Heart right ventricle (tissue), 16 donors: Measurements from ENCODE around the gene MYDGF. TPM values are rescaled to one million over a fixed set of nuclear protein-coding genes. Genes with fewer than 3 reads are reported as not detected.

ENCODE experiments used
- ATAC-seq, 8 donors: fragments of 200-7000 bp; cut with Tn5 transposase; one replicate each; pipeline ENCODE4 v1.9.1; 2020; ENCODE audit warnings: mild to moderate bottlenecking in 8 of 8, moderate library complexity in 8 of 8, moderate number of reproducible peaks in 1 of 8
- DNase-seq, 2 donors: peaks; one replicate each; pipeline ENCODE4 v3.0.0-alpha.2; 2020
- H3K27ac ChIP-seq, 10 donors: fragments of 200-600 bp; sonication (generic) in 2 of 10; one replicate each; pipeline versions ENCODE4 v1.5.0 to v1.8.0; 2020 to 2022; ENCODE audit warnings: mild to moderate bottlenecking in 3 of 10
- H3K27me3 ChIP-seq, 7 donors: fragments of 200-600 bp; one replicate each; pipeline ENCODE4 v1.8.0; 2021 to 2022; ENCODE audit warnings: mild to moderate bottlenecking in 2 of 7
- H3K36me3 ChIP-seq, 9 donors: fragments of 200-600 bp; sonication (generic) in 1 of 9; one replicate each; pipeline versions ENCODE4 v1.5.0 to v1.8.0; 2020 to 2022; ENCODE audit warnings: mild to moderate bottlenecking in 2 of 9
- H3K4me1 ChIP-seq, 9 donors: fragments of 200-600 bp; sonication (generic) in 1 of 9; one replicate each; pipeline versions ENCODE4 v1.5.0 to v1.8.0; 2020 to 2022; ENCODE audit warnings: mild to moderate bottlenecking in 4 of 9
- H3K4me3 ChIP-seq, 10 donors: fragments of 200-600 bp; sonication (generic) in 2 of 10; one replicate each; pipeline versions ENCODE4 v1.5.0 to v1.8.0; 2020 to 2022; ENCODE audit warnings: mild to moderate bottlenecking in 7 of 10, moderate library complexity in 2 of 10
- H3K9me3 ChIP-seq, 11 donors: fragments of 200-600 bp in 10 of 11; sonication (generic) in 2 of 11; one replicate each; pipeline versions ENCODE4 v1.5.0 to v1.8.0; 2013 to 2022; ENCODE audit warnings: mild to moderate bottlenecking in 2 of 11, control low read depth in 1 of 11, moderate library complexity in 1 of 11
- WGBS, 2 donors: extraction: QIAGEN DNeasy Blood & Tissue Kit; methylation state at CpG; one replicate each; pipeline ENCODE4 v1.1.7; 2013; ENCODE audit warnings: inconsistent platforms in 1 of 2; 5-methylcytosine and 5-hydroxymethylcytosine counted together
- intact Hi-C, 10 donors: fragments of 100-400 bp; cut with DNase I; formaldehyde crosslinking; loops; one replicate each; pipeline versions ENCODE4 v1.11.1 to v1.14.2; 2022
- polyA plus RNA-seq, 2 donors: library from polyadenylated mRNA; stranded (reverse); fragments of 200-250 nt; gene quantifications; one replicate each; pipeline ENCODE4 v1.2.3, GENCODE V29; 2013
- total RNA-seq, 10 donors: library from RNA; stranded (reverse); fragmentation: NEBNext Ultra II Directional in 3 of 10; extraction: Animal tissue kit (Norgen Biotek cat#: 25700) in 3 of 10; gene quantifications; one replicate each; pipeline versions ENCODE4 v1.2.1 to v1.2.4, GENCODE V29; 2021 to 2023
- TF ChIP-seq, protein P1 (sequence below), 9 donors: fragments of 200-600 bp; sonication (generic) in 2 of 9; IDR thresholded peaks; one replicate each; pipeline versions ENCODE4 v1.5.0 to v1.8.0; 2021 to 2022; ENCODE audit warnings: antibody characterized with exemption in 9 of 9, mild to moderate bottlenecking in 5 of 9, moderate library complexity in 1 of 9
- donor health status: Arrhythmogenic right ventricular cardiomyopathy.
- donor health status: ischemic (EF 13 %, LVEDD 7.1; RV severe dilation, severe dysfunction).
- donor health status: healthy with polysubstance abuse.
- donor health status: DM: no; HTN: yes; CAD: no.
- donor health status: DM: no; HTN: no; CAD: no.
- donor health status: ischemic (EF 25% LVEDD 6.9; RV normal size, moderate dysfunction).
- donor health status: ischemic (EF 25% LVEDD 5.7; RV mildly dilated, moderate dysfunction).
- donor health status: healthy.
- donor health status: DM: yes; HTN: yes; CAD: no.
- donor health status: Ischemic cardiomyopathy.
- donor health status: ischemic (EF 35%, LVEDD 5.7; RV mildly dilated, moderate dysfunction).
- donor health status: nonischemic (EF 11% LVEDD 7.7; RV severe dilation, severe dysfunction).
- donor health status: DM: yes; HTN: yes; CAD: no.
- donor health status: PGD.
- donor health status: ischemic (EF 29% LVEDD 5.4; RV normal size, mild dysfunction).
- donor health status: nonischemic (EF 23%, LVEDD 6.1; RV moderate dilation, normal function).

The MYDGF gene
- total and polyA plus RNA-seq, 12 donors: 14.2 to 211 (median 25.3) TPM

DNA sequence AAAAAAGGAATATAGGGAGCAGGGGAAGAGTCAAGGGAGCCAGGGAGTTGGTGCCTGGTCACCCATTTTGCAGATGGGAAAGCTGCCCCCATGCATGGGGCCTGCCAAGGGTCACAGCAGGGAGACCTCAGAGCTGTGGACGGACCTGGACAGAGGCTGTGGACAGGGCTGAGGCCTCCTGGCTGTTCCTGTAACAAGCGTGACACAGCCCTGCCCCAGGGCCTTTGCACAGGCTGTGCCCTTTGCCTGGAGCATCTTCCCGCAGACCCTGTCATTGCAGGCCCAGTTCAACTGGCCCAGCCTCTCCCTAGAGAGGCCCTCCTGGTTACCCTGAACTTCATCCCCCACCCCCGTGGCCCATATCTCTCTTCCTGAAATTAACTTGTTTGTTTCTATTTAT lies 24.4 kb downstream of the MYDGF start:
- intact Hi-C loops: no loop called here
- Histone ChIP-seq H3K27me3 (no peaks in the 10 kb centered on the region), H3K9me3 (no peaks in the 10 kb centered on the region), H3K27ac (peak overlapping the region in 1 of 10 donors; percentile 41), H3K4me3 (no peak overlapping the region), H3K36me3 (peaks cover 0 to 8% (median 0%) of the 10 kb centered on the region in 9 donors), H3K4me1 (peaks cover 8 to 68% (median 33%) of the 10 kb centered on the region in 9 donors)
- TF ChIP-seq, protein P1, sequence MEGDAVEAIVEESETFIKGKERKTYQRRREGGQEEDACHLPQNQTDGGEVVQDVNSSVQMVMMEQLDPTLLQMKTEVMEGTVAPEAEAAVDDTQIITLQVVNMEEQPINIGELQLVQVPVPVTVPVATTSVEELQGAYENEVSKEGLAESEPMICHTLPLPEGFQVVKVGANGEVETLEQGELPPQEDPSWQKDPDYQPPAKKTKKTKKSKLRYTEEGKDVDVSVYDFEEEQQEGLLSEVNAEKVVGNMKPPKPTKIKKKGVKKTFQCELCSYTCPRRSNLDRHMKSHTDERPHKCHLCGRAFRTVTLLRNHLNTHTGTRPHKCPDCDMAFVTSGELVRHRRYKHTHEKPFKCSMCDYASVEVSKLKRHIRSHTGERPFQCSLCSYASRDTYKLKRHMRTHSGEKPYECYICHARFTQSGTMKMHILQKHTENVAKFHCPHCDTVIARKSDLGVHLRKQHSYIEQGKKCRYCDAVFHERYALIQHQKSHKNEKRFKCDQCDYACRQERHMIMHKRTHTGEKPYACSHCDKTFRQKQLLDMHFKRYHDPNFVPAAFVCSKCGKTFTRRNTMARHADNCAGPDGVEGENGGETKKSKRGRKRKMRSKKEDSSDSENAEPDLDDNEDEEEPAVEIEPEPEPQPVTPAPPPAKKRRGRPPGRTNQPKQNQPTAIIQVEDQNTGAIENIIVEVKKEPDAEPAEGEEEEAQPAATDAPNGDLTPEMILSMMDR (IDR thresholded peaks at IDR 0.05): no peak
- 68 to 78% methylated on average over 4 of the region's 4 CpGs for WGBS, 2 donors
- no peak for DNase-seq
- no peak for ATAC-seq

DNA sequence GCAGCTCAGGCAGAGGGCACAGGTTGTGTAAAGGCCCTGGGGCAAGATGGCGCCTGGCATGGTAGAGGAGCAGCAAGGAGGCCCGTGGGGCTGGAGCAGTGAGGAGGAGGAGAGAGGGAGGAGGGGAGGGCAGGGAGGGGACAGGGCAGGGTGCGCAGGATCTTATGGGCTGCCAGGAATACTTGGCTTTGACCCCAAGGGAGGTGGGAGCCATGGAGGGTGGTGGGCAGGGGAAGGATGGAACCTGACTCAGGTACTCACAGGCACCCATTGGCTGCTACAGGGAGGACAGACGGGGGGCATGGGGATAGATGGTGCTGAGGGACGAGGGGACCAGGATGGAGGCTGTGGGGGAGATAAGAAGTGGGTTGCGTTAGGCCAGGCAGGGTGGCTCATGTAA lies 27.5 kb downstream of the MYDGF start:
- 78 to 84% methylated on average over 6 of the region's 6 CpGs for whole genome bisulfite sequencing, 2 donors
- H3K4me1 ChIP-seq: peaks cover 2 to 64% (median 38%) of the 10 kb centered on the region in 9 donors
- H3K9me3 ChIP-seq: no peaks in the 10 kb centered on the region
- TF ChIP-seq, protein P1 (IDR thresholded peaks at IDR 0.05): no peak
- H3K4me3 ChIP-seq: no peak overlapping the region
- intact Hi-C loops: no loop called here
- no peak for ATAC-seq
- H3K36me3 ChIP-seq: peaks cover 0 to 5% (median 0%) of the 10 kb centered on the region in 9 donors
- H3K27me3 ChIP-seq: no peaks in the 10 kb centered on the region
- DNase-seq: no peak
- H3K27ac ChIP-seq: no peak overlapping the region

DNA sequence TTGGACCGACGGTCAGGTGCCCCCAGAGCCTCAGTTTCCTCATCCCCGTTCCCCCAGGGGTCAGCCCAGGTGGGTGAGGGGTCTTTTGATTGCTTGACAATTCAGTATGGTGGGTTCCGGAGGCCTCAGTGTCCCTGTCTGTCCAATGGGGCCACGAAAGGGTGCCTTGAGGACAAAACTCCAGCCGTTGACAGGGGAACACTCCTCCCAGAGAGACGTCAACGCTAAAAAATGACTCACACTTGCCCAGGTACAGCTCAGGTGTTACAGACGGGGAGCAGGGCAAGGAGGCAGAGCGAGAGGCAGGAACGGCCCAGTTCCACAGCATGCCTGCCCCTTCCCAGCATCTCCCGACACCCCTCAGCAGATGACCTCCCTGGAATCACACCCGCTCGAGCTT lies 29.0 kb downstream of the MYDGF start:
- intact Hi-C loops: no loop called here
- H3K27me3 ChIP-seq: no peaks in the 10 kb centered on the region
- TF ChIP-seq, protein P1 (IDR thresholded peaks at IDR 0.05): no peak
- H3K9me3 ChIP-seq: no peaks in the 10 kb centered on the region
- peaks cover 0 to 5% (median 0%) of the 10 kb centered on the region in 9 donors for H3K36me3 ChIP-seq
- no peak for DNase-seq
- no peak for ATAC-seq
- peak overlapping the region in 6 of 10 donors; percentile 84 to 91 (median 87) for H3K27ac ChIP-seq
- WGBS, 2 donors: 76 to 82% methylated on average over 14 of the region's 14 CpGs
- peaks cover 3 to 59% (median 50%) of the 10 kb centered on the region in 9 donors for H3K4me1 ChIP-seq
- H3K4me3 ChIP-seq: peak overlapping the region in 9 of 10 donors; percentile 49 to 89 (median 82)

DNA sequence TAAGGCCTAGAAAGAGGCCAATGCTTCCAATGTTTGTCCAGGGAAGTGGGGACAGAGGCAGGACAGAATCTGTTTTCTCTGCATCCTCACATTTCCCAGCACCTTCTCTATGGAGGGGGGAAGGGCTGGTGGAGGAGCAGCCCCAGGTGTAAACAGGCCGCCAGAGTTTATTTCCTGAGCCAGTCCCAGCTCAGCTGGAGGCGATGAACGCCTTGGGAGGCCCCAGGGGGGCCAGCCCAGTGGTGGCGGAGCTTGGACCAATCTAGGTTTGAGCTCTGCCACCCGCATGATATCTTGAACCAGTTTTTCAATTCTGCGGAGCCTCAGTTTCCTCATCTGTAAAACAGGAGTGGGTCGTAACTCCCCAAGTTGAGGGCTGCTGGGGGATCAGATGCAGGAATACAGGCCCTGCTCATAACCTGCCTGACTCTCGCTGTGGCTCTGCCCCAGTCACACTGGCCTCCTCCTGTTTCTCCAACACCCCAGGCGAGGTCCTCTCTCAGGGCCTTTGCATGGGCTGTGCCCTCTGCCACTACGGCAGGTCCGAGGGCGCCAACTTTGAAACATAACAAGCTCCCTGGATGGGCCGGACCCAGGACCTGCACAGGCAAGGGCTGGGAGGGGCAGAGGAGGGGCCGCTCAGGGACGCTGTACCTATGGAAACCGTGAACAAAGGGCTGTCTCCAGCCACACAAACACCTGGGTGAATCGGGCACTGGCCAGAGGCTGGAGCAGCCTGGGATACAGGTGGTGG lies 29.7 kb downstream of the MYDGF start:
- Histone ChIP-seq H3K27ac (peak overlapping the region; percentile 18 to 91 (median 85)), H3K9me3 (no peaks in the 10 kb centered on the region), H3K36me3 (no peaks in the 10 kb centered on the region), H3K4me3 (peak overlapping the region; percentile 49 to 89 (median 81)), H3K27me3 (peaks cover 0 to 4% (median 0%) of the 10 kb centered on the region in 7 donors), H3K4me1 (peaks cover 7 to 65% (median 54%) of the 10 kb centered on the region in 9 donors)
- DNase-seq: no peak
- TF ChIP-seq, protein P1 (IDR thresholded peaks at IDR 0.05): no peak
- intact Hi-C loops: no loop called here
- no peak for ATAC-seq
- 57 to 79% methylated on average over 17 of the region's 17 CpGs for WGBS, 2 donors
